ENCODE data around the gene CEP68.

CEP68 gene

DNA sequence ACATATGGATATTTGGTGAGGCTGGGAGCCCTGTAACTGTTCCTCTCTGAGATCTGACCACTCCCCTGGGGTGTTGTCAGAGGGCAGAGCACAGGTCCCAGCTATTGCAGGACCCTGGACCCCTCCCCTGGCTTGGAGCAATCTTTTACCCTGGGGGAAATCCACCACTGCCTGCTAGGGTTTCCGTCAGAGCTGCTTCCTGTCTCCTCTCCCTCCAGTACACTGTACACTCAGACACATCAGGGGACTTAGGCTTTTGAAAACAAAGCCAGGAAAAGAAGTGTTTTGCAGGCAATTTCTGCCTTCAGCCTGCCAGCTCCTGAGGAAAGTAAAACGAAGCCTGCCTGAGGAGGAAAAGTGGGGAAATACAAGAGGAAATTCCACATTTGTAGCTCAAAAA is 13.2 kb upstream of the CEP68 start:
- Histone ChIP-seq H3K4me3 (ENCODE audit: insufficient read length, low read depth) (no peak overlapping the region), H3K27me3 (ENCODE audit: insufficient read depth, insufficient read length) (no peaks in the 10 kb centered on the region), H3K36me3 (ENCODE audit: insufficient read depth, insufficient read length, low read length) (peaks cover 2% of the 10 kb centered on the region), H3K9me3 (ENCODE audit: insufficient read depth, low read length) (peaks cover 32% of the 10 kb centered on the region), H3K4me1 (ENCODE audit: insufficient read depth, insufficient read length) (peaks cover 5% of the 10 kb centered on the region), H3K9ac (ENCODE audit: insufficient read length, low read depth) (no peak overlapping the region)
- TF ChIP-seq YY1 (IDR thresholded peaks at IDR 0.05; ENCODE audit: insufficient read depth, insufficient read length) = no peak
- no peak for TF ChIP-seq ZNF274 (IDR thresholded peaks at IDR 0.05; ENCODE audit: low read depth, low read length)
- TF ChIP-seq SUZ12 (IDR thresholded peaks at IDR 0.05; ENCODE audit: extremely low read depth, insufficient read depth, insufficient read length) = no peak
- DNase-seq (ENCODE audit: low read depth, low spot score) = no peak

DNA sequence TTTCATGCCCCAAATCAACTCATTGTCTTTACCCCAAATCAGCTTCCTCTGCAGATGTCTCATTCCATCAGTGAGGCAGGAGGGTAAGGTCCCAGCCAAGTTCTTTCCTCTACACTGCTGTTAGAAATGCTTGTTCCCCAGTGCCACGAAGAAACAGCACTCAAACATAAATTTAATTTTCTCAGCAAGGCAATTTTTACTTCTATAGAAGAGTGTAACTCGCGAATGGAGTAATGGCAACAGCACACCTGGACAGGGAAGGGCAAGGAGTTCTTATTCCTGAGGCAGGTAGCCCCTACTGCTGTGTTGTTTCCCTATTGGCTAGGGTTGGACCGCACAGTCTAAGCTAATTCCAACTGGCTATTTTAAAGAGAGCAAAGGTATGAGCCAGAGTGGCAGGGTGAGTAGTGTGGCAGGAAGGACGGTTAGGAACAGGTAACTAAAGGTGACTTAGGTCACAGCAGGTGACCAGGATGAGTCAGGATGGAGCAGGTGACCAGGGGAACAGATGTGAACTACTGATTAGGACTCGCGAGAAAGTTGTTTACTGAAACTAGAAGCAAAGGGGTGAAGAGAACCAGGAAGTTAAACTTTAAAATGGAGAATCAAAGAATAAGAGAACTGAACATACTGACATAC is 12.0 kb upstream of the CEP68 start:
- Histone ChIP-seq H3K36me3 (ENCODE audit: insufficient read depth, insufficient read length, low read length) (peaks cover 2% of the 10 kb centered on the region), H3K27me3 (ENCODE audit: insufficient read depth, insufficient read length) (no peaks in the 10 kb centered on the region), H3K9ac (ENCODE audit: insufficient read length, low read depth) (no peak overlapping the region), H3K4me1 (ENCODE audit: insufficient read depth, insufficient read length) (peaks cover 5% of the 10 kb centered on the region), H3K9me3 (ENCODE audit: insufficient read depth, low read length) (peaks cover 45% of the 10 kb centered on the region), H3K4me3 (ENCODE audit: insufficient read length, low read depth) (no peak overlapping the region)
- DNase-seq (ENCODE audit: low read depth, low spot score) = no peak
- TF ChIP-seq ZNF274 (IDR thresholded peaks at IDR 0.05; ENCODE audit: low read depth, low read length) (no peak), SUZ12 (IDR thresholded peaks at IDR 0.05; ENCODE audit: extremely low read depth, insufficient read depth, insufficient read length) (no peak), YY1 (IDR thresholded peaks at IDR 0.05; ENCODE audit: insufficient read depth, insufficient read length) (no peak)

DNA sequence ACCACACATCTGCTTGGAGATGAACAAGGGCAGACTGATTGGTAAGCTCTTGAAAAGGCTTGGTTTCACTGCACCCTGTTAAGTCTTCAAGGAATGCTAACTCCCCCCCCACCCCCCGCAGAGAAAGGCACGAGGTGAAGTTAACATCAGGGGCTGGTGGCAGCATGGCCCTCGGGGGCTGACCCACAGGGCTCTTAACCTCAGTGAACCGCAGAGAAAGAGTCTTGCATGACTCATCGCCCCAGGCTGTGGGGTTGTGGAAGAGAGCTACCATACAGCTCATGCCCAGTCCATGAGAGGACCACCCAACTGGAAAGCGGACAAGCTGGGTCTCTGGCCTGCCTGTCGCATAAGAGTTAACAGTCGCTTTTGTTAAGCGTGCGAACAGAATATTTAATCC is 10.6 kb upstream of the CEP68 start:
- peak; percentile 89 for DNase-seq (ENCODE audit: low read depth, low spot score)
- Histone ChIP-seq H3K4me1 (ENCODE audit: insufficient read depth, insufficient read length) (peaks cover 5% of the 10 kb centered on the region), H3K9ac (ENCODE audit: insufficient read length, low read depth) (peak overlapping the region; percentile 56), H3K36me3 (ENCODE audit: insufficient read depth, insufficient read length, low read length) (peaks cover 2% of the 10 kb centered on the region), H3K4me3 (ENCODE audit: insufficient read length, low read depth) (no peak overlapping the region), H3K27me3 (ENCODE audit: insufficient read depth, insufficient read length) (no peaks in the 10 kb centered on the region), H3K9me3 (ENCODE audit: insufficient read depth, low read length) (peaks cover 48% of the 10 kb centered on the region)
- TF ChIP-seq ZNF274 (IDR thresholded peaks at IDR 0.05; ENCODE audit: low read depth, low read length) = no peak
- TF ChIP-seq YY1 (IDR thresholded peaks at IDR 0.05; ENCODE audit: insufficient read depth, insufficient read length) = no peak
- no peak for TF ChIP-seq SUZ12 (IDR thresholded peaks at IDR 0.05; ENCODE audit: extremely low read depth, insufficient read depth, insufficient read length)

DNA sequence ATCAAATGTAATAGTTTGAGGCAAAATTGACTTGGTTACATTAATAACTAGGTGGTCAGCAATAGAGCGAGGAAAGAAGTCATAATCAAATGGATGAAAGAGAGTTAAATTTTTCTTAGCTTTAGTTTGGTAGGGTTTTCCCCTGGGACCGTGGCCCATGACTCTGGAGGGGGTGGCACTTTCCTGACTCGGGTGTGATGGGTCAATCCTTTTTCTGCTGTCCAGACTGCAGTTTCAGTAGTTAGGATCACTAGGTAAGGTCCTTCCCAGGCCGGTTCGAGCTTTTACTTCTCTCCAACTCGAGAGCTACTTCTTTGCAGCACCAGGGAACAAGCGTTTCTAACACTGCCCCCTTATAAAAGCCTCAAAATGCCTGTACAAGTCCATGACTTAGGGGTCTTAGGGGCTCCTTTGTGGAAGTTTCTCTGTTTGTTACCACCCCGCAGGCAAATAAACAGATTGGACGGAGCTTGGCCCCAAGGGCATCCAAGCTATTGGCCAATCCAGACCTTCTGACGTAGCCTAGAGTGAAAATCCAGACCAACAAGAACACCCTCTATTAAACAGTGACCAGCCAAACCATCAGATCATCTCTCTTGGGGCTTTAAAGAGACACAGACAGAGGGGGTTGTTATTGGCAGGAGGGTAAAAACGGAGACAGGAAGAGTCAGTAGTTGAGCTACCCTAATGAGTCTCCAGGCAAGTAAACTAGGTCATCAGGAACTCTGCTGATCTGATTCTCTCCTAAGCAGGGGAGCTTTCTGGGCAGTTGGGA is 9.4 kb upstream of the CEP68 start:
- no peak for DNase-seq (ENCODE audit: low read depth, low spot score)
- H3K9me3 ChIP-seq (ENCODE audit: insufficient read depth, low read length) = peaks cover 48% of the 10 kb centered on the region
- H3K27me3 ChIP-seq (ENCODE audit: insufficient read depth, insufficient read length) = no peaks in the 10 kb centered on the region
- H3K4me3 ChIP-seq (ENCODE audit: insufficient read length, low read depth) = no peak overlapping the region
- peaks cover 2% of the 10 kb centered on the region for H3K36me3 ChIP-seq (ENCODE audit: insufficient read depth, insufficient read length, low read length)
- peaks cover 5% of the 10 kb centered on the region for H3K4me1 ChIP-seq (ENCODE audit: insufficient read depth, insufficient read length)
- TF ChIP-seq ZNF274 (IDR thresholded peaks at IDR 0.05; ENCODE audit: low read depth, low read length) = no peak
- H3K9ac ChIP-seq (ENCODE audit: insufficient read length, low read depth) = no peak overlapping the region

DNA sequence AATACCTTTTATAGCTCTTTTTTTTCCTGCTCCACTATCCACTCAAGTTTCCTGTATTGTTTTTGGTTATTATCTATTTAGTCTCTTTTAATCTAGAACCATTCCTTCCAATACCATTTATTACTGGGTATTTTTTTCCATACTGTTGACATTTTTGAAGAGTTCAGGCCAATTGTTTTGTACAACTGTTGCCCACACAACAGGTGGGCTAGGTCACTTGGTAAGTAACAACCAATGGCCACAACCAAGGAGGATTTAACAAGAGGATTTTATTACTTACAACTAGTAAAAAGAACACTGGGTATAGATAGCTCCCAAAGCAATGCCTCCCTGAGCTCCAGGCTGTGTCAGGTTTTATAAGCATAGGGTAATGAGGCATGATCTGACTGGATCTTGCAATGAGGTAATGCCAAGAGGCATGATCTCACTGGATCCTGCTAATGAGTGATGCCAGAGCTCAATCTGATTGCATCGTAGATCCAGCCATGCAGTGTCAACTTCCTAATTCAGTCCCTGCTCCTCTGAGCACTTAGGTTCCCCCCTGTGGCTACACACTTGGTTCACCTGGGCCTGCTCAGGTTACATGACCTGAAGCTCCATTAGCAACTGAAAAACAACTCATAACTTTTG is 7.1 kb upstream of the CEP68 start:
- H3K36me3 ChIP-seq (ENCODE audit: insufficient read depth, insufficient read length, low read length) = no peaks in the 10 kb centered on the region
- no peak for DNase-seq (ENCODE audit: low read depth, low spot score)
- no peaks in the 10 kb centered on the region for H3K27me3 ChIP-seq (ENCODE audit: insufficient read depth, insufficient read length)
- no peak for TF ChIP-seq SUZ12 (IDR thresholded peaks at IDR 0.05; ENCODE audit: extremely low read depth, insufficient read depth, insufficient read length)
- TF ChIP-seq YY1 (IDR thresholded peaks at IDR 0.05; ENCODE audit: insufficient read depth, insufficient read length) = no peak
- TF ChIP-seq ZNF274 (IDR thresholded peaks at IDR 0.05; ENCODE audit: low read depth, low read length) = no peak
- no peak overlapping the region for H3K9ac ChIP-seq (ENCODE audit: insufficient read length, low read depth)
- H3K4me1 ChIP-seq (ENCODE audit: insufficient read depth, insufficient read length) = peaks cover 5% of the 10 kb centered on the region
- H3K9me3 ChIP-seq (ENCODE audit: insufficient read depth, low read length) = peaks cover 34% of the 10 kb centered on the region
- H3K4me3 ChIP-seq (ENCODE audit: insufficient read length, low read depth) = no peak overlapping the region

DNA sequence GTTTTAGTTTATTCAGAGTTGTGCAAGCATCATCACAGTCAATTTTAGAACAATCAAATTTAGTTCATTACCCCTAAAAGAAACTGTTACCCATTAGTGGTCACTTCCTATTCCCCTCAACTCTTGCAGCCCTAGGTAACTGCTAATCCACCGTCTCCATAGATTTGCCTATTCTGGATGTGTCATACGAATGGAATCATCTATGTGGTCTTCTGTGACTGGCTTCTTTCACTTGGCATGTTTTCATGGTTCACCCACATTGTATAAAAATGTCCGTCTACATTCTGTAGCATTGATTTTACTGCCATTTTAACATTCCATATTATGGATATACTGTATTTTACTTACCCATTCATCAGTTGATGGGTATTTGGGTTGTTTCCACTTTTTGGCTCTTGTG is 5.3 kb upstream of the CEP68 start:
- no peak for DNase-seq (ENCODE audit: low read depth, low spot score)
- Histone ChIP-seq H3K9ac (ENCODE audit: insufficient read length, low read depth) (no peak overlapping the region), H3K4me1 (ENCODE audit: insufficient read depth, insufficient read length) (no peaks in the 10 kb centered on the region), H3K36me3 (ENCODE audit: insufficient read depth, insufficient read length, low read length) (no peaks in the 10 kb centered on the region), H3K9me3 (ENCODE audit: insufficient read depth, low read length) (peaks cover 28% of the 10 kb centered on the region), H3K4me3 (ENCODE audit: insufficient read length, low read depth) (no peak overlapping the region), H3K27me3 (ENCODE audit: insufficient read depth, insufficient read length) (no peaks in the 10 kb centered on the region)
- no peak for TF ChIP-seq SUZ12 (IDR thresholded peaks at IDR 0.05; ENCODE audit: extremely low read depth, insufficient read depth, insufficient read length)
- no peak for TF ChIP-seq ZNF274 (IDR thresholded peaks at IDR 0.05; ENCODE audit: low read depth, low read length)
- no peak for TF ChIP-seq YY1 (IDR thresholded peaks at IDR 0.05; ENCODE audit: insufficient read depth, insufficient read length)

DNA sequence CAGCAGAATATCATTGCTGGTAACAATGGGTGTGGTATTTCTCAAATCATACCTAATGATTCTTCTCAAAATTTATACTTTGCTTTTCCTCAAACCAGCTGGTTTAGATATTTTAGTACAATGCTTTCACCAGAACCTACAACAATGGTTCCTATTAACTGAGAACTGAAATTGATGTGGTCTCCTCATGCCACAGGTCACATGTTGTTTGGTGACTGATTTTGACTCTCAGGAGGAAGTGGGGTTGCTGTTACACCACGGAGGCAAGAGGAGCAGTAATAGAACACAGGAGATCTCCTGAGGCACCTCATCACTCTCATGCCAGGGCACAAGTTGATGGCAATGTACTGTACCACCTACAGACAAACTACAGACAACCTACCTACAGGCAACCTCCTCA is 3.0 kb upstream of the CEP68 start:
- Histone ChIP-seq H3K9ac (ENCODE audit: insufficient read length, low read depth) (no peak overlapping the region), H3K4me1 (ENCODE audit: insufficient read depth, insufficient read length) (no peaks in the 10 kb centered on the region), H3K9me3 (ENCODE audit: insufficient read depth, low read length) (peaks cover 13% of the 10 kb centered on the region), H3K27me3 (ENCODE audit: insufficient read depth, insufficient read length) (no peaks in the 10 kb centered on the region), H3K36me3 (ENCODE audit: insufficient read depth, insufficient read length, low read length) (no peaks in the 10 kb centered on the region), H3K4me3 (ENCODE audit: insufficient read length, low read depth) (no peak overlapping the region)
- TF ChIP-seq ZNF274 (IDR thresholded peaks at IDR 0.05; ENCODE audit: low read depth, low read length) (no peak), YY1 (IDR thresholded peaks at IDR 0.05; ENCODE audit: insufficient read depth, insufficient read length) (no peak), SUZ12 (IDR thresholded peaks at IDR 0.05; ENCODE audit: extremely low read depth, insufficient read depth, insufficient read length) (no peak)
- DNase-seq (ENCODE audit: low read depth, low spot score) = no peak

All from NT2/D1 (cell line).